ENCODE measurements around the gene GMFB. TPM values are rescaled to one million over a fixed set of nuclear protein-coding genes. Genes with fewer than 3 reads are reported as not detected.

Gene GMFB
- polyA plus RNA-seq, 1 donor from 2014 or later: 208 TPM

DNA sequence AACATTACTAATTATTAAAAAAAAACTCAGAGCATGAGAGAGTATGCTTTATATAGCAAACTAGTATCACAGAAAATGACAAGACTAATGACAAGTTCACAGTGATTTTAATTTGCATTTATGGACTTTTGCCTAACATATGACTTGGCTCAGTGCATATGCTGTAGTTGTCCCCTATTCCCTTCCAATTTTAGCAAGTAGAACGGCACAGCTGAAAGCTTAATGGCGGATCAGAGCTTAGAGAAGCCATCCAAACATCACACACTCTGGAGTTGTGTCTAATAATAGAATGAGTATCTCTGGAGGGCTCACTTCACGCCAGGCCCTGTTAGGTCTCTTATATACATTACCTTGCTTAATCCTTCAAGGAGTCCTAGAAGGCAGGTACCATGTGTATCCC, 60.9 kb downstream of the GMFB start:
- no peaks in the 10 kb centered on the region for H3K27me3 ChIP-seq (ENCODE audit: insufficient read depth, low read depth, low read length)
- no peak overlapping the region for H3K4me3 ChIP-seq (ENCODE audit: low read length)
- H3K9ac ChIP-seq (ENCODE audit: low read length): no peak overlapping the region
- peaks cover 6% of the 10 kb centered on the region for H3K36me3 ChIP-seq (ENCODE audit: insufficient read depth, low read length)
- no peak overlapping the region for H3K4me2 ChIP-seq (ENCODE audit: low read length)
- no peaks in the 10 kb centered on the region for H4K20me1 ChIP-seq (ENCODE audit: insufficient read depth)
- TF ChIP-seq TAF1 (IDR thresholded peaks at IDR 0.05; ENCODE audit: low read depth) (no peak), MXI1 (conservative IDR thresholded peaks at IDR 0.05; ENCODE audit: poor library complexity, severe bottlenecking) (no peak), EP300 (conservative IDR thresholded peaks at IDR 0.05; ENCODE audit: poor library complexity, severe bottlenecking) (no peak), RAD21 (conservative IDR thresholded peaks at IDR 0.05) (no peak), POLR2AphosphoS5 (IDR thresholded peaks at IDR 0.05) (no peak), SMC3 (conservative IDR thresholded peaks at IDR 0.05; ENCODE audit: poor library complexity) (no peak), EZH2 (IDR thresholded peaks at IDR 0.05; ENCODE audit: borderline replicate concordance, insufficient read depth, low read length, poor library complexity, severe bottlenecking) (no peak)
- TF ChIP-seq, protein P1, sequence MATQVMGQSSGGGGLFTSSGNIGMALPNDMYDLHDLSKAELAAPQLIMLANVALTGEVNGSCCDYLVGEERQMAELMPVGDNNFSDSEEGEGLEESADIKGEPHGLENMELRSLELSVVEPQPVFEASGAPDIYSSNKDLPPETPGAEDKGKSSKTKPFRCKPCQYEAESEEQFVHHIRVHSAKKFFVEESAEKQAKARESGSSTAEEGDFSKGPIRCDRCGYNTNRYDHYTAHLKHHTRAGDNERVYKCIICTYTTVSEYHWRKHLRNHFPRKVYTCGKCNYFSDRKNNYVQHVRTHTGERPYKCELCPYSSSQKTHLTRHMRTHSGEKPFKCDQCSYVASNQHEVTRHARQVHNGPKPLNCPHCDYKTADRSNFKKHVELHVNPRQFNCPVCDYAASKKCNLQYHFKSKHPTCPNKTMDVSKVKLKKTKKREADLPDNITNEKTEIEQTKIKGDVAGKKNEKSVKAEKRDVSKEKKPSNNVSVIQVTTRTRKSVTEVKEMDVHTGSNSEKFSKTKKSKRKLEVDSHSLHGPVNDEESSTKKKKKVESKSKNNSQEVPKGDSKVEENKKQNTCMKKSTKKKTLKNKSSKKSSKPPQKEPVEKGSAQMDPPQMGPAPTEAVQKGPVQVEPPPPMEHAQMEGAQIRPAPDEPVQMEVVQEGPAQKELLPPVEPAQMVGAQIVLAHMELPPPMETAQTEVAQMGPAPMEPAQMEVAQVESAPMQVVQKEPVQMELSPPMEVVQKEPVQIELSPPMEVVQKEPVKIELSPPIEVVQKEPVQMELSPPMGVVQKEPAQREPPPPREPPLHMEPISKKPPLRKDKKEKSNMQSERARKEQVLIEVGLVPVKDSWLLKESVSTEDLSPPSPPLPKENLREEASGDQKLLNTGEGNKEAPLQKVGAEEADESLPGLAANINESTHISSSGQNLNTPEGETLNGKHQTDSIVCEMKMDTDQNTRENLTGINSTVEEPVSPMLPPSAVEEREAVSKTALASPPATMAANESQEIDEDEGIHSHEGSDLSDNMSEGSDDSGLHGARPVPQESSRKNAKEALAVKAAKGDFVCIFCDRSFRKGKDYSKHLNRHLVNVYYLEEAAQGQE (IDR thresholded peaks at IDR 0.05; ENCODE audit: borderline replicate concordance): no peak
- TF ChIP-seq, protein P2, sequence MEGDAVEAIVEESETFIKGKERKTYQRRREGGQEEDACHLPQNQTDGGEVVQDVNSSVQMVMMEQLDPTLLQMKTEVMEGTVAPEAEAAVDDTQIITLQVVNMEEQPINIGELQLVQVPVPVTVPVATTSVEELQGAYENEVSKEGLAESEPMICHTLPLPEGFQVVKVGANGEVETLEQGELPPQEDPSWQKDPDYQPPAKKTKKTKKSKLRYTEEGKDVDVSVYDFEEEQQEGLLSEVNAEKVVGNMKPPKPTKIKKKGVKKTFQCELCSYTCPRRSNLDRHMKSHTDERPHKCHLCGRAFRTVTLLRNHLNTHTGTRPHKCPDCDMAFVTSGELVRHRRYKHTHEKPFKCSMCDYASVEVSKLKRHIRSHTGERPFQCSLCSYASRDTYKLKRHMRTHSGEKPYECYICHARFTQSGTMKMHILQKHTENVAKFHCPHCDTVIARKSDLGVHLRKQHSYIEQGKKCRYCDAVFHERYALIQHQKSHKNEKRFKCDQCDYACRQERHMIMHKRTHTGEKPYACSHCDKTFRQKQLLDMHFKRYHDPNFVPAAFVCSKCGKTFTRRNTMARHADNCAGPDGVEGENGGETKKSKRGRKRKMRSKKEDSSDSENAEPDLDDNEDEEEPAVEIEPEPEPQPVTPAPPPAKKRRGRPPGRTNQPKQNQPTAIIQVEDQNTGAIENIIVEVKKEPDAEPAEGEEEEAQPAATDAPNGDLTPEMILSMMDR (IDR thresholded peaks at IDR 0.05; ENCODE audit: poor library complexity, severe bottlenecking): no peak
- peaks cover 12% of the 10 kb centered on the region for H3K79me2 ChIP-seq (replicated peaks; ENCODE audit: insufficient read depth, low read length)
- H3K9me2 ChIP-seq (ENCODE audit: insufficient read depth, low read length): no peaks in the 10 kb centered on the region
- no peak overlapping the region for H3K27ac ChIP-seq (ENCODE audit: low read length)
- no peak overlapping the region for H2AFZ ChIP-seq (ENCODE audit: low read depth, low read length)
- no peaks in the 10 kb centered on the region for H3F3A ChIP-seq (ENCODE audit: insufficient read depth, low read length, poor library complexity, severe bottlenecking)
- H3K9me3 ChIP-seq (ENCODE audit: low read length): no peaks in the 10 kb centered on the region

DNA sequence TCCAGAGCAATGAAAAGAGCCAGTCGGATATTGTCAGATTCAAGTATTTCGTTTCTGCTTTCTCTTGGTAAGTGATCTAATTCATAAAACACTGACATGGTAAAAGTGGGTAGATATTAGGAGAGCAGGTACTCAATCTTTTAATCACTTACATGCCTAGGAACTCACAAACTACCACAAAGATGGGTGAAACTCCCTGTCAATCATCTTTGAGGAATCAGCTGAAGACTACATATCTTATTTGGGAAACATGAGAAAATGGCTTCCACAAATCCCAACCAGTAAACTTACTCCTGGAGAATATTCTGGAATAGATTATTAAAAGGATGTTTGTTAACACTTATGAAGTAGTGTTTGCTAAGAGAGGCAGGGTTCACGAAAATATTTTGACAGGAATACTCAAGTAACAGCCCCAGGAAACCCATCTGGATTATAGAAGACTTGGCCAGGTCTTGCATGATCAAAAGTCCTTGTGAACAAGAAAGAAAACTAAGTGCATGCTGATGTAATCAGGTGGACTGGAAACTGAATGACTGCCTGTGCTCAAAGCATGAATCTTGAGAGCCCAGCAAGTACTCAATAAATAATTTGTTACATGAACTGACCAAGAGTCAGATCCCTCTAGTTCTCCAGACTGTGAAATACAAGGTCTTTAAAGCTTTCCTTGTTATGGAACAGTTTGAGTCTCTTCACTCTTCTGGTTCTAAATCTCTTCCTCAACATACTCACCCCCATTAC, 63.1 kb downstream of the GMFB start:
- H3K9me3 ChIP-seq (ENCODE audit: low read length): no peaks in the 10 kb centered on the region
- no peak overlapping the region for H3K4me2 ChIP-seq (ENCODE audit: low read length)
- no peaks in the 10 kb centered on the region for H4K20me1 ChIP-seq (ENCODE audit: insufficient read depth)
- H3F3A ChIP-seq (ENCODE audit: insufficient read depth, low read length, poor library complexity, severe bottlenecking): no peaks in the 10 kb centered on the region
- H3K9ac ChIP-seq (ENCODE audit: low read length): no peak overlapping the region
- H3K36me3 ChIP-seq (ENCODE audit: insufficient read depth, low read length): peaks cover 6% of the 10 kb centered on the region
- TF ChIP-seq, protein P2 (IDR thresholded peaks at IDR 0.05; ENCODE audit: poor library complexity, severe bottlenecking): no peak
- no peak for TF ChIP-seq POLR2AphosphoS5 (IDR thresholded peaks at IDR 0.05)
- TF ChIP-seq SMC3 (conservative IDR thresholded peaks at IDR 0.05; ENCODE audit: poor library complexity): no peak
- no peak for TF ChIP-seq EZH2 (IDR thresholded peaks at IDR 0.05; ENCODE audit: borderline replicate concordance, insufficient read depth, low read length, poor library complexity, severe bottlenecking)
- no peak for TF ChIP-seq RAD21 (conservative IDR thresholded peaks at IDR 0.05)
- TF ChIP-seq EP300 (conservative IDR thresholded peaks at IDR 0.05; ENCODE audit: poor library complexity, severe bottlenecking): no peak
- no peak for TF ChIP-seq MXI1 (conservative IDR thresholded peaks at IDR 0.05; ENCODE audit: poor library complexity, severe bottlenecking)
- TF ChIP-seq, protein P1 (IDR thresholded peaks at IDR 0.05; ENCODE audit: borderline replicate concordance): no peak
- no peak for TF ChIP-seq TAF1 (IDR thresholded peaks at IDR 0.05; ENCODE audit: low read depth)
- no peaks in the 10 kb centered on the region for H3K27me3 ChIP-seq (ENCODE audit: insufficient read depth, low read depth, low read length)
- H2AFZ ChIP-seq (ENCODE audit: low read depth, low read length): no peak overlapping the region
- H3K4me3 ChIP-seq (ENCODE audit: low read length): no peak overlapping the region
- H3K9me2 ChIP-seq (ENCODE audit: insufficient read depth, low read length): no peaks in the 10 kb centered on the region
- H3K27ac ChIP-seq (ENCODE audit: low read length): no peak overlapping the region
- no peaks in the 10 kb centered on the region for H3K79me2 ChIP-seq (replicated peaks; ENCODE audit: insufficient read depth, low read length)

All from neural cell (in vitro differentiated cells).